HUES6 (cell line): ENCODE data around the gene AFF1.

ENCODE experiments used
- H3K27ac ChIP-seq: 2 replicates; pipeline ENCODE4 v1.7.0; 2013; ENCODE audit warnings: low read depth, mild to moderate bottlenecking, low read length, inconsistent platforms
- H3K27me3 ChIP-seq: 2 replicates; pipeline ENCODE4 v1.6.1; 2013; ENCODE audit warnings: low read length; ENCODE audit not compliant: control insufficient read depth, insufficient read depth
- H3K36me3 ChIP-seq: 2 replicates; pipeline ENCODE4 v1.6.1; 2013; ENCODE audit warnings: low read length; ENCODE audit not compliant: control insufficient read depth, insufficient read depth
- H3K4me1 ChIP-seq: 2 replicates; pipeline ENCODE4 v1.6.1; 2013; ENCODE audit warnings: low read length; ENCODE audit not compliant: control insufficient read depth, insufficient read depth
- H3K4me3 ChIP-seq: 2 replicates; pipeline ENCODE4 v1.5.1; 2013; ENCODE audit warnings: low read depth, low read length
- H3K9ac ChIP-seq: one replicate; pipeline ENCODE4 v1.6.1; 2013; ENCODE audit warnings: mild to moderate bottlenecking, low read length
- H3K9me3 ChIP-seq: 2 replicates; pipeline ENCODE4 v1.6.1; 2013; ENCODE audit warnings: low read depth, low read length; ENCODE audit not compliant: control insufficient read depth, insufficient read depth

AFF1 gene

GRCh38 chr4:86959588-86960500 is 25.0 kb downstream of the AFF1 start:
- Histone ChIP-seq H3K27ac (peak overlapping the region; percentile 94), H3K9me3 (no peaks in the 10 kb centered on the region), H3K4me3 (peak overlapping the region; percentile 42), H3K9ac (peak overlapping the region; percentile 84), H3K27me3 (no peaks in the 10 kb centered on the region), H3K4me1 (peaks cover 67% of the 10 kb centered on the region), H3K36me3 (peaks cover 19% of the 10 kb centered on the region; the same call in 1 of the 2 replicates)

- Histone ChIP-seq H3K4me3 (peak overlapping the region; percentile 27), H3K4me1 (peaks cover 69% of the 10 kb centered on the region)
Measured at GRCh38 chr4:86960557-86960961, 25.7 kb downstream of the AFF1 start.

GRCh38 chr4:86961116-86961515 is 26.3 kb downstream of the AFF1 start:
- Histone ChIP-seq H3K4me1 (peaks cover 69% of the 10 kb centered on the region), H3K9ac (peak overlapping the region; percentile 84), H3K36me3 (peaks cover 15% of the 10 kb centered on the region; the same call in 1 of the 2 replicates), H3K4me3 (peak overlapping the region; percentile 27; the same call in 1 of the 2 replicates), H3K9me3 (no peaks in the 10 kb centered on the region), H3K27ac (peak overlapping the region; percentile 94), H3K27me3 (no peaks in the 10 kb centered on the region)

More at GRCh38 chr4:86960557-86960961, 25.7 kb downstream of the AFF1 start:
- no peaks in the 10 kb centered on the region for H3K27me3 ChIP-seq
- H3K9ac ChIP-seq, result peak overlapping the region; percentile 84
- peaks cover 19% of the 10 kb centered on the region; the same call in 1 of the 2 replicates for H3K36me3 ChIP-seq
- H3K27ac ChIP-seq, result peak overlapping the region; percentile 94
- no peaks in the 10 kb centered on the region for H3K9me3 ChIP-seq

- H3K4me3 ChIP-seq, result no peak overlapping the region
- no peaks in the 10 kb centered on the region for H3K9me3 ChIP-seq
- H3K9ac ChIP-seq, result no peak overlapping the region
- peaks cover 70% of the 10 kb centered on the region for H3K4me1 ChIP-seq
- H3K36me3 ChIP-seq, result peaks cover 11% of the 10 kb centered on the region; the same call in 1 of the 2 replicates
- H3K27ac ChIP-seq, result peak overlapping the region; percentile 94; the same call in 1 of the 2 replicates
- no peaks in the 10 kb centered on the region for H3K27me3 ChIP-seq
Measured at GRCh38 chr4:86961605-86962295, 26.9 kb downstream of the AFF1 start.

- no peaks in the 10 kb centered on the region for H3K27me3 ChIP-seq
- no peak overlapping the region for H3K27ac ChIP-seq
- H3K9ac ChIP-seq, result no peak overlapping the region
- H3K9me3 ChIP-seq, result no peaks in the 10 kb centered on the region
- H3K4me1 ChIP-seq, result peaks cover 82% of the 10 kb centered on the region
- peaks cover 6% of the 10 kb centered on the region; the same call in 1 of the 2 replicates for H3K36me3 ChIP-seq
- H3K4me3 ChIP-seq, result no peak overlapping the region
Measured at GRCh38 chr4:86963697-86964096, 28.9 kb downstream of the AFF1 start.

- Histone ChIP-seq H3K36me3 (peaks cover 6% of the 10 kb centered on the region; the same call in 1 of the 2 replicates), H3K4me1 (peaks cover 72% of the 10 kb centered on the region), H3K9me3 (no peaks in the 10 kb centered on the region), H3K9ac (no peak overlapping the region), H3K27me3 (no peaks in the 10 kb centered on the region), H3K27ac (0 out of 2 replicates have a peak overlapping the region, but pooled peaks have one; percentile 29), H3K4me3 (no peak overlapping the region)
Measured at GRCh38 chr4:86965019-86965976, 30.5 kb downstream of the AFF1 start.

- Histone ChIP-seq H3K36me3 (no peaks in the 10 kb centered on the region), H3K27ac (no peak overlapping the region), H3K4me1 (peaks cover 70% of the 10 kb centered on the region), H3K27me3 (no peaks in the 10 kb centered on the region), H3K9me3 (no peaks in the 10 kb centered on the region), H3K4me3 (no peak overlapping the region), H3K9ac (no peak overlapping the region)
Measured at GRCh38 chr4:86967073-86967472, 32.3 kb downstream of the AFF1 start.

GRCh38 chr4:86967798-86968197 is 33.0 kb downstream of the AFF1 start:
- no peaks in the 10 kb centered on the region for H3K9me3 ChIP-seq
- no peak overlapping the region for H3K27ac ChIP-seq
- H3K9ac ChIP-seq, result no peak overlapping the region
- no peaks in the 10 kb centered on the region for H3K36me3 ChIP-seq
- H3K4me1 ChIP-seq, result peaks cover 68% of the 10 kb centered on the region
- H3K27me3 ChIP-seq, result no peaks in the 10 kb centered on the region
- H3K4me3 ChIP-seq, result no peak overlapping the region

- H3K36me3 ChIP-seq, result no peaks in the 10 kb centered on the region
- no peaks in the 10 kb centered on the region for H3K27me3 ChIP-seq
- H3K27ac ChIP-seq, result no peak overlapping the region
- H3K4me1 ChIP-seq, result peaks cover 70% of the 10 kb centered on the region
- no peak overlapping the region for H3K9ac ChIP-seq
- no peaks in the 10 kb centered on the region for H3K9me3 ChIP-seq
- H3K4me3 ChIP-seq, result no peak overlapping the region
Measured at GRCh38 chr4:86968547-86968946, 33.7 kb downstream of the AFF1 start.
